ENCODE measurements around the gene SEC63. TPM values are rescaled to one million over a fixed set of nuclear protein-coding genes. Genes with fewer than 3 reads are reported as not detected.
A peak's percentile ranks its signal among the peaks of the same experiment; 100 is the strongest.
"Not testable (repeated sequence)": the region's sequence is repeated elsewhere in the genome, so short reads cannot be mapped to it uniquely, and the experiment has no call there.

SEC63 gene
- total RNA-seq, 4 donors from 2014 or later = 28.1 to 42.6 (median 32.9) TPM

GRCh38 chr6:107962723-107963122 is 4.7 kb upstream of the SEC63 start:
- TF ChIP-seq CTCF (IDR thresholded peaks at IDR 0.05) (no peak), POLR2A (IDR thresholded peaks at IDR 0.05) (no peak), POLR2AphosphoS5 (IDR thresholded peaks at IDR 0.05) (no peak), EP300 (IDR thresholded peaks at IDR 0.05) (no peak)
- Histone ChIP-seq H3K9me3 (no peaks in the 10 kb centered on the region), H3K4me3 (no peak overlapping the region), H3K4me1 (peaks cover 0 to 7% (median 0%) of the 10 kb centered on the region in 3 donors), H3K27ac (no peak overlapping the region), H3K36me3 (no peaks in the 10 kb centered on the region), H3K27me3 (no peaks in the 10 kb centered on the region)
- WGBS, 2 donors (ENCODE audit: low coverage in 1 of 2) = 80 to 91% methylated on average over 1 to 2 of the region's 2 CpGs
- ATAC-seq = no peak

- Histone ChIP-seq H3K4me1 (peaks cover 0 to 32% (median 14%) of the 10 kb centered on the region in 3 donors), H3K9me3 (no peaks in the 10 kb centered on the region), H3K27me3 (no peaks in the 10 kb centered on the region), H3K27ac (no peak overlapping the region), H3K4me3 (no peak overlapping the region), H3K36me3 (no peaks in the 10 kb centered on the region)
- no peak for TF ChIP-seq POLR2AphosphoS5 (IDR thresholded peaks at IDR 0.05)
- TF ChIP-seq CTCF (IDR thresholded peaks at IDR 0.05) = no peak
- no peak for TF ChIP-seq POLR2A (IDR thresholded peaks at IDR 0.05)
- no peak for TF ChIP-seq EP300 (IDR thresholded peaks at IDR 0.05)
- 50 to 57% methylated on average over 2 to 3 of the region's 10 CpGs for WGBS, 2 donors (ENCODE audit: low coverage in 1 of 2)
- ATAC-seq = no peak
Observed at GRCh38 chr6:107959392-107959791, 1.4 kb upstream of the SEC63 start.

DNA sequence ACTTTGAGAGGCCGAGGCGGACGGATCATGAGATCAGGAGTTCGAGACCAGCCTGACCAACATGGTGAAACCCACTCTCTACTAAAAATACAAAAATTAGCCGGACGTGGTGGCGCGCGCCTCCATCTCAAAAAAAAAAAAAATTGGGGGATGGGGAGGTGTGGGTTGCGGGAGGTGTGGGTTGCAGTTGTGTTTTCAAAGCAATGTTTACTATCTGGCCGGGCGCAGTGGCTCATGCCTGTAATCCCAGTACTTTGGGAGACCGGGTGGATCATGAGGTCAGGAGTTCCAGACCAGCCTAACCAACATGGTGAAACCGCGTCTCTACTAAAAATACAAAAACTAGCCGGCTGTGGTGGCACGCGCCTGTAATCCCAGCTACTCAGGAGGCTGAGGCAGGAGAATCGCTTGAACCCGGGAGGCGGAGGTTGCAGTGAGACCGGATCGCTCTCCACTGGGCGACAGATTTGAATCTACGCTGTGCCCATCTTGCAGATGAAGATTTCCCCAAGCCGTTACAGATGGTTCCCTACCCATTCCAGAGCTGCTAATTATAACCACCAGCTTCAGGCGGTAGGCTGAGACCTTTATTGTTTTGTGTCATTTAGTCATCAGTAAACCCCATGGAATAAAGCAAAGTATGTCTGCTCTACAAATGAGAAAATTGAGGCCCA is 818 bp upstream of the SEC63 start:
- not testable (repeated sequence) for H3K36me3 ChIP-seq, H3K9me3 ChIP-seq, H3K27me3 ChIP-seq, ATAC-seq
- peaks cover 0 to 34% (median 14%) of the 10 kb centered on the region in 3 donors for H3K4me1 ChIP-seq
- 69 to 81% methylated on average over 6 to 20 of the region's 27 CpGs for WGBS, 2 donors (ENCODE audit: low coverage in 1 of 2)
- peak overlapping the region in 3 of 4 donors; percentile 92 to 95 (median 94) for H3K27ac ChIP-seq
- H3K4me3 ChIP-seq = peak overlapping the region; percentile 13 to 95

DNA sequence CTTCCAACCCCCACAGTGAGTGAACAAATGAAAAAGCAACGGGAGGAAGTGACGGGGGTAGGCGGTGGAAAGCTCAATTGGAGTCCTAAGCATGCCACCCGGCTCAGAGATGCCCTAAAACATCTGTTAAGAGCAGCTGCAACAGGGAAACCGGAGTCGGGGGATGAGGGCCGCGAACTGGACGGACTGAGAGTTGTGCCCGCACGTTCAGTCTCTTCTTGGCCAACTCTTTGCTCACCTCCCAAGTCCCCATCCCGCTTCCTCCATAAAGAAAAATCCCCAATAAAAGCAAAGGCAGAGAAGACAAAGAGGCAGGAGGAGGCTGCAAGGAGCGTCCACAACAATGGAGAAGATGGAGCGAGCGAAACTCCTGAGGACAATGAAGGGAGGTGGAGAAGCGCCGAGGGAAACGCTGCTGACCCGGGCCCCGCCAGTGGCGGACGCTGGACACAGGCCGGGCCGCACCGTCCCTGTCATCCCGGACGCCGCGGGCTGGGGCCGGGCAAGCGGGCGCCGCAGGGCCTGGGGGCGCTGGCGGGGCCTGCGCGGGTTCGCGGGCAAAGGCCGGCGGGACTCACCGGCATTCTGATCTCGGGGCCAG is 600 bp downstream of the SEC63 start:
- TF ChIP-seq POLR2AphosphoS5 (IDR thresholded peaks at IDR 0.05) (no peak), CTCF (IDR thresholded peaks at IDR 0.05) (no peak), POLR2A (IDR thresholded peaks at IDR 0.05) (no peak)
- H3K4me1 ChIP-seq = peaks cover 0 to 48% (median 18%) of the 10 kb centered on the region in 3 donors
- WGBS, 2 donors (ENCODE audit: low coverage in 1 of 2) = 0% methylated on average over 2 to 13 of the region's 43 CpGs

GRCh38 chr6:107956586-107957307 is 1.3 kb downstream of the SEC63 start:
- 0 to 1% methylated on average over 9 of the region's 9 CpGs for WGBS, 2 donors (ENCODE audit: low coverage in 1 of 2)
- peak overlapping the region; percentile 65 to 95 for H3K4me3 ChIP-seq

More for the DNA sequence above, 600 bp downstream of the SEC63 start:
- peak overlapping the region; percentile 65 to 95 for H3K4me3 ChIP-seq
- H3K27me3 ChIP-seq = no peaks in the 10 kb centered on the region
- peak; percentile 47 for ATAC-seq
- no peaks in the 10 kb centered on the region for H3K9me3 ChIP-seq
- no peaks in the 10 kb centered on the region for H3K36me3 ChIP-seq
- peak overlapping the region; percentile 70 to 95 (median 93) for H3K27ac ChIP-seq

More at GRCh38 chr6:107956586-107957307, 1.3 kb downstream of the SEC63 start:
- TF ChIP-seq CTCF (IDR thresholded peaks at IDR 0.05) (no peak), POLR2AphosphoS5 (IDR thresholded peaks at IDR 0.05) (no peak), EP300 (IDR thresholded peaks at IDR 0.05) (no peak), POLR2A (IDR thresholded peaks at IDR 0.05) (no peak)
- H3K4me1 ChIP-seq = peaks cover 0 to 55% (median 18%) of the 10 kb centered on the region in 3 donors
- ATAC-seq = no peak
- H3K36me3 ChIP-seq = no peaks in the 10 kb centered on the region
- H3K27ac ChIP-seq = peak overlapping the region; percentile 70 to 95 (median 93)
- H3K9me3 ChIP-seq = no peaks in the 10 kb centered on the region
- H3K27me3 ChIP-seq = no peaks in the 10 kb centered on the region
